Lower leg skin (tissue), 3 donors: ENCODE measurements around the gene EFCAB8.

Experiments
- POLR2A ChIP-seq, 2 donors: fragments of 450-650 bp; IDR thresholded peaks; one replicate each; pipeline ENCODE4 v1.6.1; 2016 to 2017; ENCODE audit warnings: antibody characterized with exemption in 2 of 2, mild to moderate bottlenecking in 1 of 2, moderate library complexity in 1 of 2
- TF ChIP-seq, protein P1 (sequence below), 3 donors: fragments of 450-650 bp; IDR thresholded peaks; one replicate each; pipeline ENCODE4 v1.5.1; 2016; ENCODE audit warnings: antibody characterized with exemption in 3 of 3, mild to moderate bottlenecking in 3 of 3, moderate library complexity in 2 of 3

- TF ChIP-seq, protein P1, sequence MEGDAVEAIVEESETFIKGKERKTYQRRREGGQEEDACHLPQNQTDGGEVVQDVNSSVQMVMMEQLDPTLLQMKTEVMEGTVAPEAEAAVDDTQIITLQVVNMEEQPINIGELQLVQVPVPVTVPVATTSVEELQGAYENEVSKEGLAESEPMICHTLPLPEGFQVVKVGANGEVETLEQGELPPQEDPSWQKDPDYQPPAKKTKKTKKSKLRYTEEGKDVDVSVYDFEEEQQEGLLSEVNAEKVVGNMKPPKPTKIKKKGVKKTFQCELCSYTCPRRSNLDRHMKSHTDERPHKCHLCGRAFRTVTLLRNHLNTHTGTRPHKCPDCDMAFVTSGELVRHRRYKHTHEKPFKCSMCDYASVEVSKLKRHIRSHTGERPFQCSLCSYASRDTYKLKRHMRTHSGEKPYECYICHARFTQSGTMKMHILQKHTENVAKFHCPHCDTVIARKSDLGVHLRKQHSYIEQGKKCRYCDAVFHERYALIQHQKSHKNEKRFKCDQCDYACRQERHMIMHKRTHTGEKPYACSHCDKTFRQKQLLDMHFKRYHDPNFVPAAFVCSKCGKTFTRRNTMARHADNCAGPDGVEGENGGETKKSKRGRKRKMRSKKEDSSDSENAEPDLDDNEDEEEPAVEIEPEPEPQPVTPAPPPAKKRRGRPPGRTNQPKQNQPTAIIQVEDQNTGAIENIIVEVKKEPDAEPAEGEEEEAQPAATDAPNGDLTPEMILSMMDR (IDR thresholded peaks at IDR 0.05) = no peak
- no peak for TF ChIP-seq POLR2A (IDR thresholded peaks at IDR 0.05)
Observed at GRCh38 chr20:32973077-32973717, 114.5 kb downstream of the EFCAB8 start.
